Endothelial cell of coronary artery (primary cell): ENCODE data around the gene TLR4. TPM values are rescaled to one million over a fixed set of nuclear protein-coding genes. Genes with fewer than 3 reads are reported as not detected.

Experiments
- total RNA-seq: library from RNA; depleted of rRNA; stranded (reverse); fragments of >200 nt; gene quantifications from 2 replicates; pipeline ENCODE4 v1.2.3, GENCODE V29; 2014

TLR4 gene
- 43.6 and 92.9 TPM in 2 replicates for total RNA-seq

GRCh38 chr9:117704024-117704575 lies at the start of gene TLR4:
TSS of gene TLR4 (plus strand) at chr9:117704403. CDS start at chr9:117704473, 70 bp downstream.

